H1 (cell line): Measurements from ENCODE around the gene BTD. TPM values are rescaled to one million over a fixed set of nuclear protein-coding genes. Genes with fewer than 3 reads are reported as not detected.

Source experiments
- CTCF ChIA-PET: fragments of 300-600 bp; sonication (Branson Sonifier 250); formaldehyde crosslinking; loops from one replicate; lab custom pipeline; 2021; ENCODE audit not compliant: partially characterized antibody; lab: Charles Lee
- POLR2A ChIA-PET: fragments of 300-600 bp; sonication (Branson Sonifier 250); formaldehyde crosslinking; loops from one replicate; lab custom pipeline; 2021; ENCODE audit warnings: inconsistent platforms; ENCODE audit not compliant: partially characterized antibody; lab: Charles Lee
- DNase-seq, 2 experiments: peaks; one replicate each; pipeline versions ENCODE4 v3.0.0 to v3.0.0-alpha.2; 2010 to 2022; ENCODE audit warnings: low spot score in 2 of 2, low read depth in 1 of 2, mixed read lengths in 1 of 2
- FAIRE-seq: peaks from 2 replicates; lab custom pipeline; 2011; peaks lifted over from hg19 to GRCh38; lab: Jason Lieb, UNC
- H2AFZ ChIP-seq: 2 replicates; pipeline ENCODE4 v1.8.1; 2012; ENCODE audit warnings: low read length, inconsistent platforms
- H2AK5ac ChIP-seq: 2 replicates; pipeline ENCODE4 v1.6.1; 2013; ENCODE audit warnings: low read depth, low read length
- H2BK120ac ChIP-seq: replicated peaks from 2 replicates; pipeline ENCODE3; 2013; ENCODE audit warnings: low read depth, low read length, inconsistent platforms
- H2BK12ac ChIP-seq: 2 replicates; pipeline ENCODE4 v1.6.1; 2013; ENCODE audit warnings: low read depth, low read length
- H2BK15ac ChIP-seq: 2 replicates; pipeline ENCODE4 v1.6.1; 2013; ENCODE audit warnings: low read length
- H2BK20ac ChIP-seq: 2 replicates; pipeline ENCODE4 v1.6.1; 2013; ENCODE audit warnings: low read length
- H2BK5ac ChIP-seq: 2 replicates; pipeline ENCODE4 v1.6.1; 2013; ENCODE audit warnings: low read depth, low read length
- H3K14ac ChIP-seq: 2 replicates; pipeline ENCODE4 v1.6.1; 2013; ENCODE audit warnings: inconsistent platforms; ENCODE audit not compliant: insufficient read length
- H3K18ac ChIP-seq: 2 replicates; pipeline ENCODE4 v1.6.1; 2013; ENCODE audit warnings: low read length; ENCODE audit errors: extremely low read depth
- H3K23ac ChIP-seq: 2 replicates; pipeline ENCODE4 v1.6.1; 2013; ENCODE audit warnings: inconsistent platforms; ENCODE audit not compliant: insufficient read length
- H3K23me2 ChIP-seq: 2 replicates; pipeline ENCODE4 v1.6.1; 2013; ENCODE audit warnings: low read depth, low read length
- H3K27ac ChIP-seq: 2 replicates; pipeline ENCODE4 v1.6.1; 2011; ENCODE audit warnings: low read depth, low read length, inconsistent platforms
- H3K27me3 ChIP-seq, 4 experiments: replicated peaks in 1 of 4; 1 replicate in 1 of 4; 2 replicates in 3 of 4; pipeline versions ENCODE4 v1.6.1 to v1.8.1; 2011 to 2013; ENCODE audit warnings: low read length in 3 of 4, mild to moderate bottlenecking in 3 of 4, inconsistent platforms in 2 of 4, mixed read lengths in 2 of 4, moderate library complexity in 1 of 4; ENCODE audit not compliant: control insufficient read depth in 3 of 4, insufficient read depth in 3 of 4; ENCODE audit errors: extremely low read depth in 1 of 4
- H3K36me3 ChIP-seq, 4 experiments: 2 replicates each; pipeline versions ENCODE4 v1.6.1 to v1.8.1; 2011 to 2013; ENCODE audit warnings: mild to moderate bottlenecking in 4 of 4, low read length in 3 of 4, moderate library complexity in 2 of 4, control low read depth in 1 of 4, inconsistent platforms in 1 of 4; ENCODE audit not compliant: insufficient read depth in 4 of 4, control insufficient read depth in 2 of 4
- H3K4ac ChIP-seq: replicated peaks from 2 replicates; pipeline ENCODE3; 2013; ENCODE audit warnings: low read length, low read depth, mixed read lengths, inconsistent platforms; ENCODE audit not compliant: insufficient read length
- H3K4me1 ChIP-seq, 4 experiments: replicated peaks in 1 of 4; 1 replicate in 1 of 4; 2 replicates in 3 of 4; pipeline versions ENCODE4 v1.6.1 to v1.8.1; 2011 to 2013; ENCODE audit warnings: low read length in 3 of 4, inconsistent platforms in 2 of 4, mixed read lengths in 1 of 4; ENCODE audit not compliant: insufficient read depth in 4 of 4, control insufficient read depth in 3 of 4
- H3K4me2 ChIP-seq, 2 experiments: 2 replicates each; pipeline versions ENCODE4 v1.6.1 to v1.8.1; 2011 to 2013; ENCODE audit warnings: low read depth in 2 of 2, low read length in 2 of 2, control low read depth in 1 of 2, inconsistent platforms in 1 of 2, mild to moderate bottlenecking in 1 of 2; ENCODE audit not compliant: insufficient read depth in 1 of 2
- H3K4me3 ChIP-seq, 4 experiments: fragments of 200-600, 300-600 bp in 1 of 4; sonication (generic), shearing (Covaris generic), sonication (Bioruptor Twin) in 1 of 4; 2 replicates each; pipeline versions ENCODE4 v1.5.1 to v1.8.1; 2011 to 2016; ENCODE audit warnings: low read length in 4 of 4, low read depth in 3 of 4, control low read depth in 2 of 4, inconsistent platforms in 2 of 4, mild to moderate bottlenecking in 2 of 4, mixed read lengths in 1 of 4, moderate library complexity in 1 of 4; ENCODE audit not compliant: insufficient read depth in 2 of 4; ENCODE audit errors: extremely low read depth in 1 of 4
- H3K56ac ChIP-seq: replicated peaks from 2 replicates; pipeline ENCODE3; 2013; ENCODE audit warnings: low read depth, mild to moderate bottlenecking, mixed read lengths, low read length, inconsistent platforms; ENCODE audit not compliant: insufficient read length
- H3K79me1 ChIP-seq: 2 replicates; pipeline ENCODE4 v1.6.1; 2013; ENCODE audit warnings: low read depth, low read length, control low read depth
- H3K79me2 ChIP-seq, 2 experiments: 2 replicates each; pipeline versions ENCODE4 v1.6.1 to v1.8.1; 2012 to 2013; ENCODE audit warnings: low read length in 2 of 2, mild to moderate bottlenecking in 2 of 2, inconsistent platforms in 1 of 2; ENCODE audit not compliant: insufficient read depth in 2 of 2, control insufficient read depth in 1 of 2
- H3K9ac ChIP-seq, 4 experiments: replicated peaks in 1 of 4; 1 replicate in 1 of 4; 2 replicates in 3 of 4; pipeline versions ENCODE4 v1.6.1 to v1.8.1; 2011 to 2013; ENCODE audit warnings: low read depth in 3 of 4, low read length in 3 of 4, control low read depth in 2 of 4, mild to moderate bottlenecking in 2 of 4, moderate library complexity in 2 of 4, inconsistent platforms in 1 of 4; ENCODE audit errors: extremely low read depth in 1 of 4
- H3K9me3 ChIP-seq, 2 experiments: 2 replicates each; pipeline versions ENCODE4 v1.6.1 to v1.8.1; 2012 to 2013; ENCODE audit warnings: mild to moderate bottlenecking in 2 of 2, moderate library complexity in 2 of 2, control low read depth in 1 of 2, inconsistent platforms in 1 of 2, low read depth in 1 of 2, low read length in 1 of 2, mixed read lengths in 1 of 2; ENCODE audit not compliant: insufficient read depth in 2 of 2
- H4K20me1 ChIP-seq, 2 experiments: replicated peaks in 1 of 2; 2 replicates each; pipeline versions ENCODE3 to v1.8.1; 2011 to 2013; ENCODE audit warnings: inconsistent platforms in 2 of 2, low read length in 2 of 2, mild to moderate bottlenecking in 1 of 2; ENCODE audit not compliant: insufficient read depth in 2 of 2, control insufficient read depth in 1 of 2
- H4K5ac ChIP-seq: 2 replicates; pipeline ENCODE4 v1.6.1; 2013; ENCODE audit warnings: low read length, low read depth, mixed read lengths, inconsistent platforms; ENCODE audit not compliant: insufficient read length
- H4K8ac ChIP-seq: 2 replicates; pipeline ENCODE4 v1.8.0; 2013; ENCODE audit warnings: mild to moderate bottlenecking, moderate library complexity, low read length, inconsistent platforms; ENCODE audit not compliant: insufficient read depth; ENCODE audit errors: extremely low read depth
- H4K91ac ChIP-seq: replicated peaks from 2 replicates; pipeline ENCODE3; 2013; ENCODE audit warnings: low read length, mixed read lengths, inconsistent platforms; ENCODE audit not compliant: insufficient read length
- ATF2 ChIP-seq: IDR thresholded peaks from 2 replicates; pipeline ENCODE4 v1.6.1; 2012; ENCODE audit warnings: low read length, inconsistent platforms
- CBX5 ChIP-seq: fragments of 300-800, 300-1000 bp; sonication (generic); IDR thresholded peaks from 2 replicates; pipeline ENCODE4 v1.7.1; 2016; ENCODE audit warnings: antibody characterized with exemption, low read length, low read depth
- E2F6 ChIP-seq: IDR thresholded peaks from 2 replicates; pipeline ENCODE4 v1.6.1; 2012; ENCODE audit warnings: inconsistent platforms
- POLR2AphosphoS5 ChIP-seq: IDR thresholded peaks from 2 replicates; pipeline ENCODE4 v1.6.1; 2011; ENCODE audit warnings: low read depth, low read length
- polyA plus RNA-seq, 7 experiments: library from polyadenylated mRNA; depleted of rRNA in 3 of 7; stranded (reverse) in 5 of 7; unstranded in 2 of 7; fragments of >200 nt in 5 of 7; fragments of 200-250 nt in 2 of 7; gene quantifications; 1 replicate in 5 of 7; 2 replicates in 1 of 7; 4 replicates in 1 of 7; pipeline versions ENCODE4 v1.2.1 to v1.2.3, GENCODE V29; 2011 to 2013; ENCODE audit warnings: missing spikeins in 2 of 7, mixed read lengths in 2 of 7
- total RNA-seq: library from RNA; stranded (reverse); fragmentation: NEBNext Ultra II Directional; extraction: Animal tissue kit (Norgen Biotek cat#: 25700); gene quantifications from 2 replicates; pipeline ENCODE4 v1.2.1, GENCODE V29; 2021

Gene BTD
- total and polyA plus RNA-seq, 2 of the 8 experiments (the other 6 are each of a cell fraction or from before 2014, with no cell fraction given): 21.8 to 36.7 TPM

GRCh38 chr3:15657016-15657415, 55.5 kb downstream of the BTD start:
- no peak overlapping the region for H2AFZ ChIP-seq
- no peak overlapping the region for H3K9ac ChIP-seq
- no peak overlapping the region for H2BK12ac ChIP-seq
- H3K27me3 ChIP-seq: no peaks in the 10 kb centered on the region
- no peak overlapping the region for H4K5ac ChIP-seq
- no peak for FAIRE-seq
- H3K36me3 ChIP-seq: no peaks in the 10 kb centered on the region
- no peak overlapping the region for H3K4me3 ChIP-seq
- 0 out of 2 replicates have a peak overlapping the region, but pooled peaks have one; percentile 28 for H2BK20ac ChIP-seq
- H3K4me1 ChIP-seq: peaks cover 0 to 11% (median 8%) of the 10 kb centered on the region in 4 experiments; a peak in 4 of 7 replicates
- H3K18ac ChIP-seq: no peak overlapping the region
- no peaks in the 10 kb centered on the region for H4K20me1 ChIP-seq
- no peaks in the 10 kb centered on the region for H3K79me2 ChIP-seq
- CTCF ChIA-PET: interaction anchor here (0.8 to 1.1 kb wide), 3 partner anchors 11 to 404 kb away, joined by 3 to 4 read pairs (median 3); no protein-coding TSS in a partner anchor
- H4K8ac ChIP-seq: no peak overlapping the region
- no peaks in the 10 kb centered on the region for H3K9me3 ChIP-seq
- H3K23ac ChIP-seq: no peak overlapping the region
- no peak overlapping the region for H3K14ac ChIP-seq
- DNase-seq: no peak
- H2BK5ac ChIP-seq: no peak overlapping the region; the same call in 1 of the 2 replicates
- H3K79me1 ChIP-seq: no peaks in the 10 kb centered on the region
- no peak overlapping the region for H3K4me2 ChIP-seq
- POLR2A ChIA-PET: no interaction called here
- H3K4ac ChIP-seq: no peak overlapping the region
- no peak overlapping the region for H2BK15ac ChIP-seq
- no peak overlapping the region for H3K56ac ChIP-seq
- no peak overlapping the region for H3K27ac ChIP-seq
- H2BK120ac ChIP-seq: no peak overlapping the region
- H2AK5ac ChIP-seq: no peak overlapping the region
- H3K23me2 ChIP-seq: no peaks in the 10 kb centered on the region
- TF ChIP-seq POLR2AphosphoS5: no peak
- TF ChIP-seq CBX5: no peak
- TF ChIP-seq E2F6: no peak
- no peak for TF ChIP-seq ATF2
- H4K91ac ChIP-seq: no peak overlapping the region
